IPS-18c (cell line): Measurements from ENCODE around the gene PAK4.
"Not testable (repeated sequence)": the region's sequence is repeated elsewhere in the genome, so short reads cannot be mapped to it uniquely, and the experiment has no call there.

Experiments
- H3K4me3 ChIP-seq: 2 replicates; pipeline ENCODE4 v1.7.0; 2013; ENCODE audit warnings: low read depth, mild to moderate bottlenecking, low read length, moderate library complexity; ENCODE audit not compliant: insufficient read depth
- H3K9me3 ChIP-seq: one replicate; pipeline ENCODE4 v1.6.1; 2013; ENCODE audit warnings: mild to moderate bottlenecking, low read length, moderate library complexity; ENCODE audit not compliant: control insufficient read depth, insufficient read depth

PAK4 gene

DNA sequence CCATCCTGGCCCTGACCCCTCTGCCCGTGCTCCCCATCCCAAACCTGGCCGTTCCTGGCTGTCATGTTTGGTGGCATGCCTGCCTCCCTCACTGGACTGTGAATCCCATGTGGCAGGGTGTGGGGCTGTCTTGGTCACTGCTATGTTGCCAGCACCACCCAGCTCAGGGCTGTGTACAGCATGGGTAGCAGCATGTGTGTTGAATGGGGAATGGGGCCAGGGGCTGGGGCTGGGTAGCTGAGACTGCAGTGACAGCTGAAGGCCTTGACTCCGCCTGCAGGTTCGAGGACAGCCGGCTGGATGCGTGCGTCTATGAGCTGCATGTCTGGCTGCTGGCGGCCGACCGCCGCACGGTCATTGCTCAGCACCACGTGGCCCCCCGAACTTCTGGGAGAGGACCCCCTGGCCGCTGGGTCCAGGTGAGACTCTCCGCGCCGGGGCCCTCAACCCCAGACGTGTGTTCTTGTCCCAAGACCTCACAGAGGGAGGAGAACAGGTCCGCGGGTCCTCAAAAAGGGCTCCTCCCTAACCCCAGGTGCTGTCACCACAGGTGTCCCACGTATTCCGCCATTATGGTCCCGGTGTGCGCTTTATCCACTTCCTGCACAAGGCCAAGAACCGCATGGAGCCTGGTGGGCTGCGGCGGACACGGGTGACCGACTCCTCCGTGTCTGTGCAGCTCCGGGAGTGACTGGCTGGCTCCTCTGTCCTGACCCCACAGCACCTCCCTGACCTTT, 74.6 kb downstream of the PAK4 start:
- H3K9me3 ChIP-seq, result no peaks in the 10 kb centered on the region
- H3K4me3 ChIP-seq, result no peak overlapping the region

DNA sequence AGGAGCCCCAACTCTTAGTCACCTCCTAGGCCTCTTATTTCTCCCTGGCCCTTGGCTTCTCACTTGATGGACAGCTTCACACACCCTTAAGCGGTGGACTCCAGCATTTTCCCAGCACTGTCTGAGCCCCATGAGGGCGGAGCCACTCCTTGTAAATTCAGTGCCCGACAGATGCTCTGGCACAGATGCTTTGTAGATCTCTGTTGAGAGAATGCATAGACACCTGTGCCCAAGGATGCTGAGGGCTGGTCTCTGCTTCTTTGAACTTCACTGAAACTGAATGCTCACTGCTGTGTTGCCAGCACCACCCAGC, 75.2 kb downstream of the PAK4 start:
- H3K4me3 ChIP-seq, result no peak overlapping the region
- H3K9me3 ChIP-seq, result no peaks in the 10 kb centered on the region

DNA sequence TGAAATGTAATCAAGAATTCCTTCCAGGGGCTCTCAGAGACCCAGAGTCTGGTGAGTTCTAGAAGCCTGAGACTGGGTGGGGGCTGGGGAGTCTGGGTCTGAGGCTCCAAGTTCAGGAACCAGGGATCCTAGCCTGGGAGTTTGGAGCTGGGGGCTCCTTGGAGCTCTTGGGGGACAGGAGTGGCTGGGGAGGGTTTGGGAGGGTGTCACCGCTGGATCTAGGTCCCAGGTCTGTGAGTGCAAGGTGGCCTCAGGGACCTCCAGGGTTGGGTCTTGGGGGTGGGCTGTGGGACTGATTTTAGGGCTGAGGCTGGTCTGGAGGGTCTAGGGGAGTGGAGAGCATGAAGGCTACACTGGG, 77.4 kb downstream of the PAK4 start:
- no peaks in the 10 kb centered on the region for H3K9me3 ChIP-seq
- no peak overlapping the region for H3K4me3 ChIP-seq

DNA sequence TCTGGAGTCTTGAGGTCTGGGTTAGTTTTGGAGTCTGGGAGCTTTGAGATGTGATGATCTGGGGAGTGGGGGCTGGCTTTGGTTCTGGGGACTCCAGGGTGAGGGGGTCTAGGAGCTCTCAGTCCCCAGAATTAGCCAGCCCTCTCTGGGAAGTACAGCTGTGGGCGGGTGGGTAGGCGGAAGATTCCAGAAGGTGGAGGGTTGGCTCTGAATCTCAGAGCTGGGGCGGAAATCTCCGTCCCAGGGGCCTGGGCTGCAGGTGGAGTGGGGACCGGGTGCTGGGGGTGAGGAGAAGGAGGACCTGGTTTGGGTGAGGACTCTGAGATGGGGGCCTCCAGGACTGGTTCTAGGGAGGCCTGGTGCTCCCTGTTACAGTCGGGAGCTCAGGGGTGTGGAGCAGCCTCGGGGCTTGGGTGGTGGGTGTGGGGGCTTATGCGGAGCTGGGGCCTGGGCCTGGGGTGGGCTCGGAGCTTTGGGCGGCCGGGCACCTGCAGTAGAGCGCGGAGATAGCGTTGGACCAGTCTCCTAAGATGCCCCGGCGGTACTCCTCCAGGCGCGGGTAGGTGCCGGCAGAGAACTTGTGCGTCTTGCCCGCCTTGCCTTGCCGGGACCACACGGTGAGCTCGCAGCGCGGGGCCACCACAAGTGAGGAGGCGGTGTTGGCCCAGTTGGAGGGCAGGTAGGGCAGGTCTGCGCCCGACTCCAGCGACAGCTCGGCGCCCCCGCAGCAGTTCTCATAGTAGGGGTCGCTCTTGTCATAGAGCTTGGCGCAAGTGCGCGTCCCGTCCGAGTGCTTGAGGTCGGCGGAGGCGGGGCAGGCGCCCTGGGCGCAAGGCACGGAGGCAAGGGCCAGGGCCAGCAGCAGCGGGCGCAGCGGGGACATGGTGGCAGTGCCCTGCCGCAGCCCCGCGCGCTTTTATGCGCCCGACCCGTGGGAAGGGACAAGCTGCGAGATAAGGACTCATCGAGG, 78.1 kb downstream of the PAK4 start, which contains the start of gene SYCN:
Gene SYCN (minus strand): TSS at position 892 of the 970 bp plus-strand sequence. CDS start 9 bp downstream, at position 883.
- Histone ChIP-seq H3K9me3 (no peaks in the 10 kb centered on the region), H3K4me3 (no peak within 1 kb of the TSS; the same call in 1 of the 2 replicates)

DNA sequence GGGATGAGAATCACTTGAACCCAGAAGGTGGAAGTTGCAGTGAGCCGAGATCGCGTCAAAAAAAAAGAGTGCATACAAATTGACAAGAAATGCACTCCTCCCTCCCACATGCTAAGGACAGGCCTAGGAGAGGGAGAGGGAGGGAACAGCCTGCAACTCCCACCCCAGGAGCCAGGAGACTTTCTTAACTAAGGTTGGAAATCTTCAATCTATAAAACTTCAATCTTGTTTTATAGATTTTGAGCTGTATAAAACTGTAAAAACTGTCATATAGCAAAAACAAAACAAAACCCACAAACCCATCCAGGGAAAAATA, 79.8 kb downstream of the PAK4 start:
- Histone ChIP-seq H3K9me3 (no peaks in the 10 kb centered on the region), H3K4me3 (no peak overlapping the region)

DNA sequence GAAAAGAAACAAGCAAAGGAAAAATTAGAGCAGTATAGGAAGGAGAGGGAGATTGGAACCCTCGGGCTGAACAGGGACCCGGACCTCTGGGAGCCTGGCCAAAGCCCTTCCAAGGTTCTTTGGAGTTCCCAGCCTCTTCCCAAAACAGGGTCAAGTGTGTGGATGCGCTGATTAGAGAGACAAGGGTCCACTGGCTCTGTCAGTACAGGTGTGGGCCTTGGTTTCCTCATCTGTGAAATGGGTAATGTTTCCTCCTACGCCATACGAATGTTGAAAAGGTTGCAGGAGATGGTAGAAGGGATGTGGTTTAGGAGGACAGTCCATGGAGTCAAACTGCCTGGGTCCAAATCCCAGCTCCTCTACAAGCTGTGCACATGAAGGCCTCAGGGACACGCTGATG, 80.5 kb downstream of the PAK4 start:
- H3K9me3 ChIP-seq, result no peaks in the 10 kb centered on the region
- H3K4me3 ChIP-seq, result no peak overlapping the region

DNA sequence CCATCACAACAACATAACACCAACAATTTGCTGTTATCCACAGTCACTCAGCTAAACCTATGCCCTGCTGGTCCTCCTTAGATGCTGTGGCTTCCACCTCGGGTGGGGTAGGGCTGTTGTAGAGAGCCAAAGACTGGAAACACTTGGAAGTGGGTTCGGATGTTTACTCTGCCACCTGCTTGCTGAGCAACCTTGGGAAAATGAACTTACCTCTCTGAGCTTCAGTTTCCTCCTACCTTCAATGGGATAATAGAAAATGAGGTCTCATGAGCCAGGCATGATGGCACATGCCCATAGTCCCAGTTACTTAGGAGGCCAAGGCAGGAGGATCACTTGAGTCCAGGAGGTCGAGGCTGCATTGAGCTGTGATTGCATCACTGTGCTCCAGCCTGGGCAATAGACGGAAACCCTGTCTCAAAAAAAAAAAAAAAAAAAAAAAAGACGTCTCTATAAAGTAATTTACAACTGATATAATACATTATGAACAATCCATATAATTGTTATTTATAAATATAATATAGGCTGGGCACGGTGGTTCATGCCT, 81.8 kb downstream of the PAK4 start:
- Histone ChIP-seq H3K4me3 (no peak overlapping the region), H3K9me3 (no peaks in the 10 kb centered on the region)

DNA sequence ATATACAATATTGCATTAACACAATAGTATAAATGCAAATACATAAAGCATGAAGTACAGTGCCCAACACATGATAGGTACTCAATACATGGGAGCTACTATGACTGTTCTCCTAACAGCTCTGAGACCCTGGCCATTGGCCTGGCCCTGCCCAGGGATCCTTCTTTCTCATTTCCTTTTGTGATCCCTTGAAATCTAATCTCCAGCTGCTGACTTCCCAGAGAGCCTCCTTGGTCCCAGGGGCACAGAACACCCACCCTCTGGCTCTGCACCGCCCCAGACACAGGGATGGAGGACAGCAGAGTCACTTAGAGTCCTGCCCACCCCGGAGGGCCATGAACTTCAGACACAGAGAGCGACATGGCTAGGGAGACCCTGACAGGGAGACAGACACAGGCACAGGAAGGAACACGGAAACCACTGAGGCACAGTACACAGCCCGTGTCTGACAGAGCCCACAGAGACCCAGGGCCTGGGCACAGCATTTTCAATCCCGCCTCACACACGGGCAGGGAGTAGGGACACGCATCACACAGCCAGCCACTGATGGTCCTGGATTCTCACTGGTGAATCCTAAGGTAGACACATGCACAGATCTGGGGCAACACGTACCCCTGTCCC, 82.7 kb downstream of the PAK4 start:
- H3K4me3 ChIP-seq, result no peak overlapping the region
- no peaks in the 10 kb centered on the region for H3K9me3 ChIP-seq

DNA sequence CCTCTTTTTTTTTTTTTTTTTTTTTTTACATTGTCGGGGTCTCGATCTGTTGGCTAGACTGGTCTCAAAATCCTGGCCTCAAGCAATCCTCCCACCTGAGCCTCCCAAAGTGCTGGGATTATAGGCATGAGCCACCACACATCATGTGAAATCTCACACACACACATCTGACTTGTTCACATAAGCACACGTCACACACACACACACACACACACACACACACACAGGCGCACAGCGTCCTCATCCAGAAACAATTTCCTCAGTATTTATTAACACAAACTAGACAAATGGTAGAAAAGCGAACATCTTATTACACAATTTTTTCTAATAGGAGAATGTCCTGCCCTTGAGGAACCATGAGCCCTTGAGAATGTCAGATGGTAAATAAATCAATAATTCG, 83.6 kb downstream of the PAK4 start:
- Histone ChIP-seq H3K9me3 (no peaks in the 10 kb centered on the region), H3K4me3 (no peak overlapping the region)

DNA sequence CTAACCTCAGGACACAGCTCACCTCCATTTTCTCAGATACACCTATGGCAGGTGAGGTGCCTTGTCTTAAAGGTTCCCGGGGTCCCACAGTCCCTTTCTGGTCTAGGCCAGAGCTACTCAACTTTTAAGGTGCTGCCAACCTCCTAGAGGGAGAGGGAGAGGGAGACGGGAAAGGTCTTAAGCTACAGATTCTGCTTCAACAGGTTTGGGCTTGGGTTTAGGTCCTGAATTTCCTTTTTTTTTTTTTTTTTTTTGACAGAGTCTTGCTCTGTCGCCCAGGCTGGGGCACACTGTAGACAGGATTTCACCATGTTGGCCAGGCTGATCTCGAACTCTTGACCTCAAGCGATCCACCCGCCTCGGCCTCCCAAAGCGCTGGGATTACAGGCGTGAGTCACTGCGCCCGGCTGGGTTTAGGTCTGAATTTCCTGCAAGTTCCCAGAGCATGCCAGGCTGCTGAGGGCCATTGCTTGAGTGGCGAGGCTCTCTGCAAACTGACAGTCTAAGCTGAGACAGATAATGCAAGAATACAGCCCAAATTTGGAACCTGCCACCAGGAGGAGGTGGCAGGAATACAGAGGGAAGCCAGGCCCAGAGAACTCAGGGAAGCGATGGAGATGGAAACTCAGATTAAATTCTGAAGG, 86.3 kb downstream of the PAK4 start:
- Histone ChIP-seq H3K4me3 (no peak overlapping the region), H3K9me3 (peaks cover 3% of the 10 kb centered on the region)

DNA sequence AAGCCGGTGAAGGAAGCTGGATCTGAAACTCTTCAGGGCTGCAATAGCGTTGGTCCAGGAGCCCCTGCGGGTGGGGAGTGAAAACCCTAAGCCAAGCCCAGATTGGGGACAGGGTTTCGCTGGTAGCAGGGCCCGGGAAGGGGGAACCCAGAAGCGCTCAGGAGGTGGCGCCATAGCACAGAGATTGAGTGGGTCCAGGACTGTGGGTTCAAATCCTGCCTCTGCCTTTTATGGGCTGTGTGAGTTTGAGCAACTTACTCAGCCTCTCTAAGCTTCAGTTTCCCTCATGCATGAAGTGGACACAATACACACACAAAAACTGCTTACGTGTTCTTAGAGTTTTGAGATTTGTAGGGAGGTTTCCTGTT, 86.8 kb downstream of the PAK4 start:
- Histone ChIP-seq H3K4me3 (no peak overlapping the region), H3K9me3 (peaks cover 3% of the 10 kb centered on the region)

DNA sequence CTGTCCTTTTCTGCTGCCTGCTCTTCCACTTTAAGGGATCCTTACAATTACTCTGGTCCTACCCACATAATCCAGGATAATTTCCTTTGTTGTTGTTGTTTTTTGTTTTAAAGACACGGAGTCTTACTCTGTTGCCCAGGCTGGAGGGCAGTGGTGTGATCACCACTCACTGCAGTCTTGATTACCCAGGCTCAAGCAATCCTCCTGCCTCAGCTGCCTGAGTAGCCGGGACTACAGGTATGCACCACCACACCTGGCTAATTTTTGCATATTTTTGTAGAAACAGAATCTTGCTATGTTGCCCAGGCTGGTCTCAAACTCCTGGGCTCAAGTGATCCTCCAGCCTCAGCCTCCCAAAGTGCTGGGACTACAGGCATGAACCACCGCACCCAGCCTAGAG, 89.7 kb downstream of the PAK4 start:
- not testable (repeated sequence) for H3K9me3 ChIP-seq, H3K4me3 ChIP-seq

DNA sequence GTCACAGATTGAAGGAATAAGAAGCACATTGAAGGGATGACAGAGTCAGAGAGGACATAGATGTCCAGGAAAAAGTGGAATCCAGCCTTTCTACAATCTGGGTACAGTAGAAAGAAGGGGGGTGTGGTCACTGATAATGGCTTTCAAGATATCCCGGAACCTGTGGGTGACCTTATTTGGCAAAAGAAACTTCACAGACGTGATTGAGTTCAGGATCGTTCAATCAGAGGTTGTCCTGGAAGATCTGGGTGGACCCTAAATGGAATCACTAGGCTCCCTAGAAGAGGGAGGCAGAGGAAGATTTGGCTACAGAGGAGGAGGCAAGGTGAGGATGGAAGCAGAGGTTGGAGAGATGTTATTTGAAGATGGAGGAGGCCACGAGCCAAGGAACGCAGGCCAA, 91.5 kb downstream of the PAK4 start:
- H3K9me3 ChIP-seq, result peaks cover 3% of the 10 kb centered on the region
- no peak overlapping the region for H3K4me3 ChIP-seq

DNA sequence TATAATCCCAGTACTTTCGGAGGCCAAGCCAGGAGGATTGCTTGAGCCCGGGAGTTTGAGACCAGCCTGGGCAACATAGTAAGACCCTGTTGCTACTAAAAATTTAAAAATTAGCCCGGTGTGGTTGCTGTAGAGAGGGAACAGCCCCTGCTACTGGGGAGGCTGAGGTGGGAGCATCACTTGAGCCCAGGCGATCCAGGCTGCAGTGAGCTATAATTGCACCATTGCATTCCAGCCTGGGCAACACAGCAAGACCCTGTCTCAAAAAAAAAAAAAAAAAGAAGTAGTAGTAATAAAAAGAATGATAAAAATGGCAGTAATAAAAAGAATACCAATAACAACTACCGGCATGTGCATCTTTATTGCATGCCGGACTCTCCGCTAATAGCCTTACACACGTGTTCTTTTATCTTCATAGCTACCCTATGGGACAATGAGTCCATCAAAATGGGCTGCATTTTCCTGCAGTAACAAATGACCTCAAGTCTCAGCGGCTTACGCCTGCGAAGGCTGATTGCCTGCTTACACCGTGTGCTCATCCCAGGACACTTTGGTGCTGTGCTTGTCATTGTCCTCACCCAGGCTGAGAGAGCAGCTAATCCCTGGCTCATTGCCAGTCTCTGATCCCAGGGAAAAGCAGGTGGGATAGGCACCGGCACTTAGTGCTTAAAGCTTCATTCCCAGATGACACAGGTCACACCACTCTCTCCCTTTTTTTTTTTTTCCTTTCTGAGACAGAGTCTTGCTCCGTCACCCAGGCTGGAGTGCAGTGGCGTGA, 92.8 kb downstream of the PAK4 start:
- Histone ChIP-seq H3K9me3 (peaks cover 3% of the 10 kb centered on the region), H3K4me3 (no peak overlapping the region)

DNA sequence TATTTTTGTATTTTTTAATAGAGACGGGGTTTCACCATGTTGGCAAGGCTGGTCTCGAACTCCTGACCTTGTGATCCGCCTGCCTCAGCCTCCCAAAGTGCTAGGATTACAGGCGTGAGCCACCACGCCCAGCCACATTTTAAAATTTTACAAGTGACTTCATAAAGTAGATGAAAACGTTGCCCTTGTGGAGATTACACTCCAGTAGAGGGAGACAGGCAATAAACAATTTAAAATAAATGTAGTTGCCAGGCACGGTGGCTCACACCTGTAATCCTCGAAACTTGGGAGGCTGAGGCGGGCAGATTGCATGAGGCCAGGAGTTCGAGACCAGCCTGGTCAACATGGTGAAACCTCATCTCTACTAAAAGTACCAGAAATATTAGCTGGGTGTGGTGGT, 93.5 kb downstream of the PAK4 start:
- H3K9me3 ChIP-seq, H3K4me3 ChIP-seq: not testable (repeated sequence)

DNA sequence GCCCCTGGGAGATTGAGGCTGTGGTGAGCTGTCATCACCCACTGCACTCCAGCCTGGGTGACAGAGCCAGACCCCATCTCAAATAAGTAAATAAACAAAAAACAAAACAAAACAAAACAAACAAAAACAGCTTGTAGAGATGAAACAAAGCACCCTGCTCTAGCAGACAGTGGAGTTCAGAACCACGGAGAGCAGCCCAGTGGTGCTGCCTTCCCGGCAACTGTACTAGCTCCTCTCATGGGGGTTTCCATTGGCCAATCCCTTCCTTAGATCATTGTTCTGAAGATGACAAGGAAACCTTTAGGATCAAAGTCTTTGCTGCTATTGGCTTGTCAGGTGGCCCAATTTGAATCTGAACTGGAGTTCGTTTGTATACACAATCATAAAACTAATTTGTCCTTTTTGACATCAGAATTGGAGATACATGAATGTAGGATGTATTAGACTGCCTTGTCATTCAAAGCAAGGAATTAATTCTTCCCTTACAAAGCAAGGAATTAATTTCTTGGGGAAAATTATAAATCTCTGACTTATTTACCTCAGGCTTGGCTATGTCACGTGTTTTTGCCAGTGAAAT, 98.2 kb downstream of the PAK4 start:
- no peaks in the 10 kb centered on the region for H3K9me3 ChIP-seq
- H3K4me3 ChIP-seq, result no peak overlapping the region

DNA sequence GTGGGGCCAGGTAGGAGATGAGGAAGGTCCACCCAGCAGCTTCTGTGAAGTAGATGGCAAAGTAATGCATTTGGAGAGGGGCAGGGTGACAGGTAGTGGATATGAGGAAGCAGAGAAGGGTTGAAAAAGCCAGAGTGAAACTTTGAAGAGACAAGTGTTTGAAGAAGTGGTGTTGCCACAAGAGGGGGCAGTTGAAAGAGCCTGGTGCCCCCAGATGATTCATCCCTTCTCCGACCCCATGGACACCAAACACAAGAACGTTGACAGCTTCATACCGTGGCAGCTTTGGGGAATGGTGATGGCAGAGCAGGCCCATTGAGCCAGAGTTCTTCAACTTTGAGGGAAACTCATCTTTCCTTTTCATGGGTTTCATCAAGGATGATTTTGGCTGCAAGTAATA, 99.3 kb downstream of the PAK4 start:
- H3K4me3 ChIP-seq, result no peak overlapping the region
- H3K9me3 ChIP-seq, result no peaks in the 10 kb centered on the region
